BLaER1 (cell line): ENCODE results near the gene CBL.

Source experiments
- H3K27ac ChIP-seq: shearing (Covaris generic); formaldehyde crosslinking; 2 replicates; pipeline ENCODE4 v1.8.1; 2022
- H3K27me3 ChIP-seq: shearing (Covaris generic); formaldehyde crosslinking; 2 replicates; pipeline ENCODE4 v1.8.1; 2022
- H3K36me3 ChIP-seq: shearing (Covaris generic); formaldehyde crosslinking; 2 replicates; pipeline ENCODE4 v1.8.1; 2022
- H3K4me1 ChIP-seq: shearing (Covaris generic); formaldehyde crosslinking; 2 replicates; pipeline ENCODE4 v1.8.1; 2022
- H3K4me2 ChIP-seq: shearing (Covaris generic); formaldehyde crosslinking; 2 replicates; pipeline ENCODE4 v1.8.1; 2022
- H3K4me3 ChIP-seq: shearing (Covaris generic); formaldehyde crosslinking; 2 replicates; pipeline ENCODE4 v1.8.1; 2022
- H3K9ac ChIP-seq: shearing (Covaris generic); formaldehyde crosslinking; 2 replicates; pipeline ENCODE4 v1.8.1; 2022
- H3K9me3 ChIP-seq: shearing (Covaris generic); formaldehyde crosslinking; 2 replicates; pipeline ENCODE4 v1.8.1; 2022
- H4K20me1 ChIP-seq: shearing (Covaris generic); formaldehyde crosslinking; 2 replicates; pipeline ENCODE4 v1.8.1; 2022
- Cebpa-rat ChIP-seq: shearing (Covaris generic); IDR thresholded peaks from 2 replicates; pipeline ENCODE4 v1.8.1; 2022

CBL gene

DNA sequence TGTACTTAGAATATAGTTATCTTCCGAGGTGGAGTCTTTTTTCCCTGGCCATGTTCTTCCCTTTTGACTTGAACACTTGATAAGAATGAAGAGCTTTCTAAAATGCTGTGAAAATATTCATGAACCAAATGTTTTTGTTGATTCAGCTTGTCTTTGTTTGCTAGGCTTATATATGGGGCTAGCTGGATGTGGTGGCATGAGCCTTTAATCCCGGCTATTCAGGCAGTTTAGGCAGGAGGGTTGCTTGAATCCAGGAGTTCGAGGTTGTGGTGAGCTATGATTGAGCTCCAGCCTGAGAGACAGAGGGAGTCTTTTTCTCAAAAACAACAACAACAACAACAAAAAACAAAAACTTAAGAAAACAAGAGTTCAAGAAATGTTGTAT lies 23.1 kb downstream of the CBL start:
- no peaks in the 10 kb centered on the region for H3K4me1 ChIP-seq
- H3K9ac ChIP-seq, result no peak overlapping the region
- H3K4me2 ChIP-seq, result no peak overlapping the region
- peaks cover 59% of the 10 kb centered on the region for H3K36me3 ChIP-seq
- TF ChIP-seq Cebpa-rat, result no peak
- H3K27ac ChIP-seq, result no peak overlapping the region
- peaks cover 83% of the 10 kb centered on the region for H4K20me1 ChIP-seq
- no peaks in the 10 kb centered on the region for H3K9me3 ChIP-seq
- no peaks in the 10 kb centered on the region for H3K27me3 ChIP-seq
- H3K4me3 ChIP-seq, result no peak overlapping the region

GRCh38 chr11:119229741-119230140 lies 23.6 kb downstream of the CBL start:
- no peak overlapping the region for H3K27ac ChIP-seq
- H3K36me3 ChIP-seq, result peaks cover 61% of the 10 kb centered on the region
- H3K9ac ChIP-seq, result no peak overlapping the region
- H3K4me2 ChIP-seq, result no peak overlapping the region
- H4K20me1 ChIP-seq, result peaks cover 79% of the 10 kb centered on the region
- no peak overlapping the region for H3K4me3 ChIP-seq
- TF ChIP-seq Cebpa-rat, result no peak
- H3K4me1 ChIP-seq, result no peaks in the 10 kb centered on the region
- H3K9me3 ChIP-seq, result no peaks in the 10 kb centered on the region
- H3K27me3 ChIP-seq, result no peaks in the 10 kb centered on the region

- Histone ChIP-seq H3K27me3 (no peaks in the 10 kb centered on the region), H3K27ac (no peak overlapping the region), H3K9me3 (0 out of 2 replicates have a peak, but pooled peaks cover 3% of the 10 kb centered on the region), H3K4me3 (no peak overlapping the region), H4K20me1 (peaks cover 42% of the 10 kb centered on the region; the same call in 1 of the 2 replicates), H3K4me1 (peaks cover 10% of the 10 kb centered on the region), H3K36me3 (peaks cover 76% of the 10 kb centered on the region), H3K4me2 (no peak overlapping the region), H3K9ac (no peak overlapping the region)
- TF ChIP-seq Cebpa-rat, result no peak
Measured at GRCh38 chr11:119236490-119236889, 30.4 kb downstream of the CBL start.

DNA sequence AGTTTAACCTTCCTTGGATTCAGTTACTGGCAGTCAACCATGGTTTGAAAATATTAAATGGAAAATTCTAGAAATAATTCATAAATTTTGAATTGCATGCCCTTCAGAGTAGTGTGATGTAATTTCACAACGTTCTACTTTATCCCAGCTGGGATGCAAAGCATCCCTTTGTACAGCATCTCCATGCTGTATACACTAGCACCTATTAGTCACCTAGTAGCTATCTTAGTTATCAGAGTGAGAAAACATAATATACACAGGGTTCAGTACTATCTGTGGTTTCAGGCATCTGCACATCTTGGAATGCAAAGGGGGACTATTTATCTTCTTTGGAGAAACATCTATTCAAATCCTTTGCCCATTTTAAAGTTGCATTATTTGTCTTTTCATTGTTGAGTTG lies 30.8 kb downstream of the CBL start:
- Histone ChIP-seq H3K4me1 (peaks cover 10% of the 10 kb centered on the region), H4K20me1 (peaks cover 42% of the 10 kb centered on the region; the same call in 1 of the 2 replicates), H3K27me3 (no peaks in the 10 kb centered on the region), H3K27ac (no peak overlapping the region), H3K9ac (no peak overlapping the region), H3K4me2 (no peak overlapping the region), H3K36me3 (peaks cover 79% of the 10 kb centered on the region), H3K9me3 (0 out of 2 replicates have a peak, but pooled peaks cover 3% of the 10 kb centered on the region), H3K4me3 (no peak overlapping the region)
- no peak for TF ChIP-seq Cebpa-rat

- no peak for TF ChIP-seq Cebpa-rat
- H3K27ac ChIP-seq, result no peak overlapping the region
- 0 out of 2 replicates have a peak, but pooled peaks cover 3% of the 10 kb centered on the region for H3K9me3 ChIP-seq
- peaks cover 78% of the 10 kb centered on the region for H3K36me3 ChIP-seq
- no peak overlapping the region for H3K4me3 ChIP-seq
- no peak overlapping the region for H3K9ac ChIP-seq
- H3K27me3 ChIP-seq, result no peaks in the 10 kb centered on the region
- peaks cover 10% of the 10 kb centered on the region for H3K4me1 ChIP-seq
- no peak overlapping the region for H3K4me2 ChIP-seq
- peaks cover 37% of the 10 kb centered on the region; the same call in 1 of the 2 replicates for H4K20me1 ChIP-seq
Measured at GRCh38 chr11:119237515-119237914, 31.4 kb downstream of the CBL start.

DNA sequence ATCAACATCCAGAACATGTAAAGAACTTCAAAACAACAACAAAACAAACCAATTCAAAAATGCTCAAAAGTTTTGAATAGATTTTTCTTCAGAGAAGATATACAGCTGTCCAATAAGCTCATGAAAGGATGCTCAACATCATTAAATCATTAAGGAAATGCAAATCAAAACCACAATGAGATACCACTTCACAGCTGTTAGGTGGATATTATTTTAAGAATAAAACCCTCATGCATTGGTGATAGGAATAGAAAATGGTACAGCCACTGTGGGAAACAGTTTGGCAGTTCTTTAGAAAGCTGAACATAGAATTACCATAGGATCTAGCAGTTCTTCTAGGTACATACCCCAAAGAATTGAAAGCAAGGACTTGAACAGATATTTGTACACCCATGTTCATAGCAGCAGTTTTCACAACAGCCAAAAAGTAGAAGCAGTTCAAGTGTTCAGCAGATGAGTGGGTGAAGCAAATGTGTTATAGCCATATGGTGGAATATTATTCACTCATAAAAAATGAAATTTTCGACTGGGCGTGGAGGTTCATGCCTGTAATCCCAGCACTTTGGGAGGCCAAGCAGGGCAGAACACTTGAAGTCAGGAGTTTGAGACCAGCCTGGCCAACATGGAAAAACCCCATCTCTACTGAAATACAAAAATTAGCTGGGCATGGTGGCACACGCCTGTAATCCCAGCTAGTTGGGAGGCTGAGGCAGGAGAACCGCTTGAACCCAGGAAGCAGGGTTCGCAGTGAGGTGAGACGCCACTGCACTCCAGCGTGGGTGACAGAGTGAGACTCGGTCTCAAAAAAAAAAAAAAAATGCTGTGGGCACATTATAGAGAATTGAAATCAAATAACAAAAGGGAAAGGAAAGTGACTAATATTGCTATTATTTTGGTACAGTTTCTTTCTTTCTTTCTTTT lies 42.9 kb downstream of the CBL start:
- TF ChIP-seq Cebpa-rat, result no peak
- Histone ChIP-seq H3K36me3 (peaks cover 57% of the 10 kb centered on the region), H3K9ac (no peak overlapping the region), H3K27ac (no peak overlapping the region), H3K4me2 (peak overlapping the region; percentile 46), H4K20me1 (peaks cover 6% of the 10 kb centered on the region; the same call in 1 of the 2 replicates), H3K27me3 (no peaks in the 10 kb centered on the region), H3K4me3 (no peak overlapping the region), H3K4me1 (peaks cover 15% of the 10 kb centered on the region), H3K9me3 (no peaks in the 10 kb centered on the region)

- Histone ChIP-seq H3K27me3 (no peaks in the 10 kb centered on the region), H3K4me3 (no peak overlapping the region), H3K9ac (no peak overlapping the region), H3K36me3 (peaks cover 56% of the 10 kb centered on the region), H3K4me1 (peaks cover 15% of the 10 kb centered on the region), H3K4me2 (no peak overlapping the region), H3K27ac (no peak overlapping the region), H4K20me1 (peaks cover 6% of the 10 kb centered on the region; the same call in 1 of the 2 replicates), H3K9me3 (no peaks in the 10 kb centered on the region)
- no peak for TF ChIP-seq Cebpa-rat
Measured at GRCh38 chr11:119249671-119250010, 43.5 kb downstream of the CBL start.

- Histone ChIP-seq H3K27ac (no peak overlapping the region), H3K9ac (no peak overlapping the region), H3K4me2 (no peak overlapping the region), H3K9me3 (no peaks in the 10 kb centered on the region), H3K27me3 (no peaks in the 10 kb centered on the region), H3K36me3 (peaks cover 54% of the 10 kb centered on the region), H3K4me3 (no peak overlapping the region), H3K4me1 (peaks cover 15% of the 10 kb centered on the region), H4K20me1 (peaks cover 6% of the 10 kb centered on the region; the same call in 1 of the 2 replicates)
- TF ChIP-seq Cebpa-rat, result no peak
Measured at GRCh38 chr11:119251114-119251513, 45.0 kb downstream of the CBL start.

DNA sequence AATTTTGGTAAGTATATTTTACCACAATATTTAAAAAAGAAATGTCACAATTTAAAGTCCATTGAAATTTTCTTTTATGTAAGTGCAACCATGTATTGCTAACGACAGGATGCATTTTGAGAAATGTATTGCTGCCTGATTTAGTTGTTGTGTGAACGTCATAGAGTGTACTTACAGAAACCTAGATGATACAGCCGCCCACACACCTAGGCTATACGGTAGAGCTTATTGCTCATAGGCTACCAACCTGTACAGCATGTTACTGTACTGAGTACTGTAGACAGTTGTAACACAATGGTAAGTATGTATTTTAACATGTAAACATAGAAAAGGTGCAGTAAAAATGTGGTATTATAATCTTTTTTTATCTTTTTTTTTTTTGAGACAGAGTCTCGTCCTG lies 48.1 kb downstream of the CBL start:
- no peaks in the 10 kb centered on the region for H3K9me3 ChIP-seq
- peaks cover 19% of the 10 kb centered on the region for H3K4me1 ChIP-seq
- no peak overlapping the region for H3K9ac ChIP-seq
- H4K20me1 ChIP-seq, result no peaks in the 10 kb centered on the region; the same call in 1 of the 2 replicates
- H3K27ac ChIP-seq, result no peak overlapping the region
- H3K4me2 ChIP-seq, result no peak overlapping the region
- no peak for TF ChIP-seq Cebpa-rat
- H3K4me3 ChIP-seq, result no peak overlapping the region
- H3K27me3 ChIP-seq, result no peaks in the 10 kb centered on the region
- peaks cover 34% of the 10 kb centered on the region for H3K36me3 ChIP-seq

- Histone ChIP-seq H3K9me3 (no peaks in the 10 kb centered on the region), H3K4me1 (peaks cover 57% of the 10 kb centered on the region), H3K4me2 (peak overlapping the region; percentile 53), H3K4me3 (no peak overlapping the region), H3K27ac (no peak overlapping the region), H3K9ac (no peak overlapping the region), H4K20me1 (no peaks in the 10 kb centered on the region), H3K27me3 (no peaks in the 10 kb centered on the region), H3K36me3 (peaks cover 16% of the 10 kb centered on the region)
- TF ChIP-seq Cebpa-rat, result no peak
Measured at GRCh38 chr11:119258180-119258579, 52.0 kb downstream of the CBL start.
